ENCODE measurements around the gene OLA1. TPM values are rescaled to one million over a fixed set of nuclear protein-coding genes. Genes with fewer than 3 reads are reported as not detected.

Gene OLA1
- polyA plus RNA-seq, 1 donor from 2014 or later: 134 TPM

- H3K9ac ChIP-seq (ENCODE audit: low read length): no peak overlapping the region
- H3K4me3 ChIP-seq (ENCODE audit: low read length): no peak overlapping the region
- H3K36me3 ChIP-seq (ENCODE audit: insufficient read depth, low read length): no peaks in the 10 kb centered on the region
- H3K27me3 ChIP-seq (ENCODE audit: insufficient read depth, low read depth, low read length): no peaks in the 10 kb centered on the region
- H3K79me2 ChIP-seq (replicated peaks; ENCODE audit: insufficient read depth, low read length): no peaks in the 10 kb centered on the region
- H3K4me2 ChIP-seq (ENCODE audit: low read length): no peak overlapping the region
- H3K27ac ChIP-seq (ENCODE audit: low read length): no peak overlapping the region
- H3K9me3 ChIP-seq (ENCODE audit: low read length): no peaks in the 10 kb centered on the region
- no peaks in the 10 kb centered on the region for H4K20me1 ChIP-seq (ENCODE audit: insufficient read depth)
- no peak overlapping the region for H2AFZ ChIP-seq (ENCODE audit: low read depth, low read length)
- TF ChIP-seq SMC3 (conservative IDR thresholded peaks at IDR 0.05; ENCODE audit: poor library complexity): no peak
- no peak for TF ChIP-seq EP300 (conservative IDR thresholded peaks at IDR 0.05; ENCODE audit: poor library complexity, severe bottlenecking)
- no peak for TF ChIP-seq POLR2AphosphoS5 (IDR thresholded peaks at IDR 0.05)
- TF ChIP-seq RAD21 (conservative IDR thresholded peaks at IDR 0.05): no peak
- TF ChIP-seq CTCF (IDR thresholded peaks at IDR 0.05; ENCODE audit: poor library complexity, severe bottlenecking): no peak
- TF ChIP-seq TAF1 (IDR thresholded peaks at IDR 0.05; ENCODE audit: low read depth): no peak
- TF ChIP-seq REST (IDR thresholded peaks at IDR 0.05; ENCODE audit: borderline replicate concordance): no peak
- no peak for TF ChIP-seq MXI1 (conservative IDR thresholded peaks at IDR 0.05; ENCODE audit: poor library complexity, severe bottlenecking)
- no peak for TF ChIP-seq EZH2 (IDR thresholded peaks at IDR 0.05; ENCODE audit: borderline replicate concordance, insufficient read depth, low read length, poor library complexity, severe bottlenecking)
- H3K9me2 ChIP-seq (ENCODE audit: insufficient read depth, low read length): no peaks in the 10 kb centered on the region
- no peaks in the 10 kb centered on the region for H3F3A ChIP-seq (ENCODE audit: insufficient read depth, low read length, poor library complexity, severe bottlenecking)
Observed at GRCh38 chr2:174054926-174055325, 193.4 kb downstream of the OLA1 start.

- Histone ChIP-seq H3K27me3 (ENCODE audit: insufficient read depth, low read depth, low read length) (no peaks in the 10 kb centered on the region), H3K4me2 (ENCODE audit: low read length) (no peak overlapping the region), H3K79me2 (replicated peaks; ENCODE audit: insufficient read depth, low read length) (no peaks in the 10 kb centered on the region), H3F3A (ENCODE audit: insufficient read depth, low read length, poor library complexity, severe bottlenecking) (no peaks in the 10 kb centered on the region), H3K9me3 (ENCODE audit: low read length) (no peaks in the 10 kb centered on the region), H3K4me3 (ENCODE audit: low read length) (no peak overlapping the region), H3K9ac (ENCODE audit: low read length) (no peak overlapping the region), H3K27ac (ENCODE audit: low read length) (no peak overlapping the region), H3K9me2 (ENCODE audit: insufficient read depth, low read length) (no peaks in the 10 kb centered on the region), H2AFZ (ENCODE audit: low read depth, low read length) (no peak overlapping the region), H3K36me3 (ENCODE audit: insufficient read depth, low read length) (no peaks in the 10 kb centered on the region), H4K20me1 (ENCODE audit: insufficient read depth) (no peaks in the 10 kb centered on the region)
- TF ChIP-seq EZH2 (IDR thresholded peaks at IDR 0.05; ENCODE audit: borderline replicate concordance, insufficient read depth, low read length, poor library complexity, severe bottlenecking) (no peak), REST (IDR thresholded peaks at IDR 0.05; ENCODE audit: borderline replicate concordance) (no peak), SMC3 (conservative IDR thresholded peaks at IDR 0.05; ENCODE audit: poor library complexity) (no peak), POLR2AphosphoS5 (IDR thresholded peaks at IDR 0.05) (no peak), RAD21 (conservative IDR thresholded peaks at IDR 0.05) (no peak), CTCF (IDR thresholded peaks at IDR 0.05; ENCODE audit: poor library complexity, severe bottlenecking) (no peak), EP300 (conservative IDR thresholded peaks at IDR 0.05; ENCODE audit: poor library complexity, severe bottlenecking) (no peak), TAF1 (IDR thresholded peaks at IDR 0.05; ENCODE audit: low read depth) (no peak), MXI1 (conservative IDR thresholded peaks at IDR 0.05; ENCODE audit: poor library complexity, severe bottlenecking) (no peak)
Observed at GRCh38 chr2:174053355-174054151, 194.8 kb downstream of the OLA1 start.
